HCT116 (cell line): ENCODE data around the gene GRM8. TPM values are rescaled to one million over a fixed set of nuclear protein-coding genes. Genes with fewer than 3 reads are reported as not detected.

Experiments
- ATAC-seq: fragments of 200-7000 bp; cut with Tn5 transposase; 2 replicates; pipeline ENCODE4 v1.9.1; 2020; ENCODE audit warnings: mild to moderate bottlenecking, moderate library complexity
- BruUV-seq: library from RNA; stranded (reverse); fragments of 400-500 nt; replicated peaks from 2 replicates; lab custom pipeline; 2021; lab: Mats Ljungman, UMichigan
- CTCF ChIA-PET: fragments of 300-600 bp; sonication (Branson Sonifier 250); formaldehyde crosslinking; loops from one replicate; lab custom pipeline; 2021; ENCODE audit warnings: antibody characterized with exemption; lab: Charles Lee
- POLR2A ChIA-PET: fragments of 300-600, 350-600 bp; sonication (Branson Sonifier 250); formaldehyde crosslinking; loops from one replicate; lab custom pipeline; 2021; ENCODE audit warnings: antibody characterized with exemption; lab: Charles Lee
- RAD21 ChIA-PET, 2 experiments: fragments of 300-600 bp; sonication (Branson Sonifier 250); formaldehyde crosslinking; loops; one replicate each; lab custom pipeline; 2023; ENCODE audit warnings: low total read pairs in 2 of 2; ENCODE audit not compliant: uncharacterized antibody in 2 of 2, unreplicated experiment in 2 of 2, low non-redundant PET in 1 of 2; lab: Charles Lee
- DNase-seq: peaks from one replicate; pipeline ENCODE4 v3.0.0-alpha.2; 2010; ENCODE audit warnings: low read depth, low spot score
- H2AFZ ChIP-seq: fragments of 200-600 bp; shearing (Covaris generic), sonication (generic); 2 replicates; pipeline ENCODE4 v1.6.1; 2017; ENCODE audit warnings: low read depth, mixed run types, mixed read lengths, antibody characterized with exemption, low read length; ENCODE audit not compliant: poor library complexity, severe bottlenecking
- H3K27ac ChIP-seq: 2 replicates; pipeline ENCODE4 v1.5.1; 2012; ENCODE audit warnings: low read depth, low read length
- H3K27me3 ChIP-seq: fragments of 200-600 bp; sonication (generic); 2 replicates; pipeline ENCODE4 v1.6.1; 2016; ENCODE audit warnings: mixed run types, low read length, mixed read lengths; ENCODE audit not compliant: insufficient read depth
- H3K36me3 ChIP-seq, 2 experiments: fragments of 200-500 bp in 1 of 2; fragments of 200-600 bp in 1 of 2; sonication (Bioruptor generic) in 1 of 2; sonication (generic) in 1 of 2; 2 replicates each; pipeline versions ENCODE4 v1.5.1 to v1.6.1; 2014 to 2016; ENCODE audit warnings: low read length in 2 of 2, inconsistent platforms in 1 of 2, mixed read lengths in 1 of 2, mixed run types in 1 of 2; ENCODE audit not compliant: insufficient read depth in 2 of 2, control insufficient read depth in 1 of 2
- H3K4me1 ChIP-seq, 2 experiments: fragments of 200-600 bp in 1 of 2; sonication (generic) in 1 of 2; 2 replicates each; pipeline versions ENCODE4 v1.5.1 to v1.6.1; 2012 to 2017; ENCODE audit warnings: low read length in 2 of 2, inconsistent platforms in 1 of 2, mild to moderate bottlenecking in 1 of 2, mixed read lengths in 1 of 2, mixed run types in 1 of 2, moderate library complexity in 1 of 2; ENCODE audit not compliant: insufficient read depth in 2 of 2, control insufficient read depth in 1 of 2
- H3K4me2 ChIP-seq: fragments of 200-600 bp; sonication (generic); 2 replicates; pipeline ENCODE4 v1.6.1; 2017; ENCODE audit warnings: mixed run types, low read length, mixed read lengths
- H3K4me3 ChIP-seq, 2 experiments: fragments of 200-600 bp in 1 of 2; sonication (generic) in 1 of 2; replicated peaks in 1 of 2; 2 replicates each; pipeline ENCODE4 v1.5.1; 2011 to 2016; ENCODE audit warnings: low read length in 2 of 2, control low read depth in 1 of 2, low read depth in 1 of 2, mild to moderate bottlenecking in 1 of 2, mixed read lengths in 1 of 2, mixed run types in 1 of 2
- H3K79me2 ChIP-seq: fragments of 200-600 bp; sonication (generic); 2 replicates; pipeline ENCODE4 v1.6.1; 2017; ENCODE audit warnings: mild to moderate bottlenecking, mixed run types, low read length, moderate library complexity, mixed read lengths; ENCODE audit not compliant: insufficient read depth
- H3K9ac ChIP-seq: fragments of 200-600 bp; sonication (generic); 2 replicates; pipeline ENCODE4 v1.6.1; 2016; ENCODE audit warnings: low read length, mixed read lengths
- H3K9me2 ChIP-seq: fragments of 200-600 bp; sonication (generic), shearing (Covaris generic); 2 replicates; pipeline ENCODE4 v1.6.1; 2017; ENCODE audit warnings: mixed run types, mild to moderate bottlenecking, moderate library complexity; ENCODE audit not compliant: insufficient read depth
- H3K9me3 ChIP-seq, 2 experiments: fragments of 200-500 bp in 1 of 2; fragments of 200-600 bp in 1 of 2; sonication (Bioruptor generic) in 1 of 2; sonication (generic) in 1 of 2; 2 replicates each; pipeline ENCODE4 v1.6.1; 2014 to 2017; ENCODE audit warnings: low read length in 2 of 2, mixed read lengths in 2 of 2, inconsistent platforms in 1 of 2, low read depth in 1 of 2, mild to moderate bottlenecking in 1 of 2, mixed run types in 1 of 2, moderate library complexity in 1 of 2; ENCODE audit not compliant: control insufficient read depth in 1 of 2, insufficient read depth in 1 of 2
- H4K20me1 ChIP-seq: fragments of 200-600 bp; sonication (generic), shearing (Covaris generic); 2 replicates; pipeline ENCODE4 v1.6.1; 2017; ENCODE audit warnings: mixed run types, mild to moderate bottlenecking, moderate library complexity; ENCODE audit not compliant: insufficient read depth
- CEBPB ChIP-seq: IDR thresholded peaks from 2 replicates; pipeline ENCODE4 v1.6.1; 2012; ENCODE audit warnings: low read depth
- EZH2 ChIP-seq: fragments of 200-600 bp; sonication (generic); IDR thresholded peaks from 2 replicates; pipeline ENCODE4 v1.6.1; 2017; ENCODE audit warnings: antibody characterized with exemption, mixed run types
- FOSL1 ChIP-seq: IDR thresholded peaks from 2 replicates; pipeline ENCODE4 v1.6.1; 2012; ENCODE audit warnings: low read depth
- POLR2A ChIP-seq: IDR thresholded peaks from 2 replicates; pipeline ENCODE4 v1.7.0; 2011; ENCODE audit warnings: borderline replicate concordance; ENCODE audit not compliant: insufficient read depth, insufficient read length; ENCODE audit errors: extremely low read depth
- RAD21 ChIP-seq: IDR thresholded peaks from 2 replicates; pipeline ENCODE4 v1.6.1; 2012; ENCODE audit warnings: low read depth, mild to moderate bottlenecking
- ZBTB33 ChIP-seq: IDR thresholded peaks from 2 replicates; pipeline ENCODE4 v1.6.1; 2011; ENCODE audit warnings: mild to moderate bottlenecking, low read length, moderate library complexity; ENCODE audit not compliant: insufficient replicate concordance; ENCODE audit errors: extremely low read depth
- intact Hi-C: fragments of 100-400 bp; cut with micrococcal nuclease; formaldehyde crosslinking; loops from 2 replicates; pipeline ENCODE4 v1.10.0; 2022
- total RNA-seq: library from RNA; stranded (reverse); gene quantifications from one replicate; pipeline ENCODE4 v1.2.1, GENCODE V29; 2021; ENCODE audit not compliant: unreplicated experiment

Gene GRM8
- total RNA-seq, 1 experiment from 2014 or later, result 0.05 TPM

DNA sequence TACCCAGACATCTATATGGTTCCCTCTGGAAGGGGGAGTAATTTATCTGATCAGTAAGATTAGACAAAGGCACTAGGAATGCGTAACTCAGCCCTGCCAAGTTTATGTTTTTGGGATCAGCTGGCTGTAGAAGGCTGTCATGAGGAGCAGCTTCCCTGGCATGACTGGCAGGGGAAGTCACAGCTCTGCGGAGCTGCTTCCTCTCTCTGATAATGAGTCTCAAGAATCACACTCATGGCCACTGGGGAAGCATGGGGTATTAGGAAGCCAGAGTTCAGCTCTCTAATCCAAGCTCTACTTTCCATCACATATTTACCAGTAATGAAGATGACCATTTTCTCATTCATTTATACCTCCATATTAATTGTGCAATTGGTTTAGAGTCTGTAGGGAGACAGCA is 758.9 kb downstream of the GRM8 start (continued):
- no peak for TF ChIP-seq ZBTB33
- no peak for TF ChIP-seq CEBPB
- no peak for TF ChIP-seq EZH2
- no peak for TF ChIP-seq RAD21
- TF ChIP-seq POLR2A, result no peak

- no peaks in the 10 kb centered on the region for H3K36me3 ChIP-seq
- no peak overlapping the region for H3K4me3 ChIP-seq
- CTCF ChIA-PET, result no interaction called here
- H3K79me2 ChIP-seq, result no peaks in the 10 kb centered on the region
- RAD21 ChIA-PET, result no interaction called here
- H4K20me1 ChIP-seq, result no peaks in the 10 kb centered on the region
- no peak for TF ChIP-seq FOSL1
- H3K27ac ChIP-seq, result no peak overlapping the region
- no peak for DNase-seq
- no TSS peak for BruUV-seq
- H3K4me2 ChIP-seq, result no peak overlapping the region
- no peak overlapping the region for H3K9ac ChIP-seq
- H3K9me2 ChIP-seq, result no peaks in the 10 kb centered on the region
- POLR2A ChIA-PET, result no interaction called here
- intact Hi-C loops, result no loop called here
- ATAC-seq, result no peak
- no peak overlapping the region for H2AFZ ChIP-seq
- no peaks in the 10 kb centered on the region for H3K27me3 ChIP-seq
- H3K9me3 ChIP-seq, result no peaks in the 10 kb centered on the region
- H3K4me1 ChIP-seq, result no peaks in the 10 kb centered on the region
These were observed 762.9 kb downstream of the GRM8 start for GRCh38 chr7:126489874-126490273.
